ENCODE measurements around the gene SLC24A2. TPM values are rescaled to one million over a fixed set of nuclear protein-coding genes. Genes with fewer than 3 reads are reported as not detected.

The SLC24A2 gene
- total and polyA plus RNA-seq, 2 donors (not counting 3 experiments of a cell fraction or from before 2014, with no cell fraction given): not detected

DNA sequence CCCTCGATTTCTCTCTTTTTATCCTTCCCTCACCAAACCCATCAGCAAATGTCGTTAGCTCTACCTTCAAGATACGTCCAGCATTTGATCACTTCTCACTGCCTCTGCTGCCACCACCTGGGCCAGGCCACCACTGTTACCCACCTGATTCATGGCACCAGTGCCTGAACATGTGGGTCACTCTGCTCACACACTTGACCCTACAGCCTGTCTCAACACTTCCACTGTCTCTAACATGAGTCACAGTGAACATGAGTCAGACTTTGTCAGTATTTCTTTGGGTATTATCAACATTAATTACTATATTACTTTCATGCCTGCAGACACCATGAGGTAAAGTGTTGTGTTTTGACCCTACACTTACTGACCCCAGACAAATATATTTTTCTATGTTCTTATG is 19.6 kb downstream of the SLC24A2 start:
- no peaks in the 10 kb centered on the region for H3K9me3 ChIP-seq (replicated peaks; ENCODE audit: control insufficient read depth, insufficient read depth, low read length)
- no peaks in the 10 kb centered on the region for H3K36me3 ChIP-seq (ENCODE audit: control insufficient read depth in 2 of 2, extremely low read depth in 1 of 2, insufficient read depth in 2 of 2, low read length in 2 of 2)
- no peaks in the 10 kb centered on the region for H3K79me2 ChIP-seq (ENCODE audit: control insufficient read depth, insufficient read depth, low read length)
- no peak overlapping the region for H2AFZ ChIP-seq (ENCODE audit: low read depth, low read length)
- no peak overlapping the region for H3K4me3 ChIP-seq (replicated peaks in 1 of 3; ENCODE audit: insufficient read depth in 1 of 3, low read depth in 1 of 3, low read length in 3 of 3)
- POLR2A ChIA-PET: no interaction called here
- BruUV-seq (replicated peaks): no TSS peak
- H3K27me3 ChIP-seq (ENCODE audit: control insufficient read depth in 2 of 2, insufficient read depth in 2 of 2, low read length in 2 of 2): no peaks in the 10 kb centered on the region
- H4K20me1 ChIP-seq (replicated peaks; ENCODE audit: control insufficient read depth, extremely low read depth, insufficient read depth, low read length): no peaks in the 10 kb centered on the region
- H3K4me1 ChIP-seq (ENCODE audit: control insufficient read depth, extremely low read depth, insufficient read depth, low read length): no peaks in the 10 kb centered on the region
- CTCF ChIA-PET: no interaction called here
- H3K4me2 ChIP-seq (ENCODE audit: insufficient read depth, low read length): no peak overlapping the region
- intact Hi-C loops (cut with micrococcal nuclease) (no loop called here), dilution Hi-C loops (cut with MboI; ENCODE audit: extremely low pct_ligation_motif_present, low sequenced_read_pairs) (no loop called here)
- no peak overlapping the region for H3K9ac ChIP-seq (replicated peaks; ENCODE audit: extremely low read depth, insufficient read depth, low read length)
- no peak for FAIRE-seq
- TF ChIP-seq POLR2A (IDR thresholded peaks at IDR 0.05; ENCODE audit: low read depth, low read length) (no peak), FOS (IDR thresholded peaks at IDR 0.05; ENCODE audit: borderline replicate concordance, insufficient read depth, low read length) (peak; percentile 61), POLR2AphosphoS5 (IDR thresholded peaks at IDR 0.05; ENCODE audit: insufficient read depth, low read depth, low read length) (no peak), GATA2 (IDR thresholded peaks at IDR 0.05; ENCODE audit: insufficient read depth, insufficient read length, low read depth, low read length) (no peak), MAX (IDR thresholded peaks at IDR 0.05; ENCODE audit: insufficient read depth, insufficient read length) (no peak)
- H3K27ac ChIP-seq (ENCODE audit: insufficient read depth, low read depth, low read length): no peak overlapping the region
- no peak for DNase-seq (ENCODE audit: low read depth, low spot score)
- no peaks in the 10 kb centered on the region for H3K9me1 ChIP-seq (replicated peaks; ENCODE audit: control insufficient read depth, extremely low read depth, insufficient read depth, low read length)

DNA sequence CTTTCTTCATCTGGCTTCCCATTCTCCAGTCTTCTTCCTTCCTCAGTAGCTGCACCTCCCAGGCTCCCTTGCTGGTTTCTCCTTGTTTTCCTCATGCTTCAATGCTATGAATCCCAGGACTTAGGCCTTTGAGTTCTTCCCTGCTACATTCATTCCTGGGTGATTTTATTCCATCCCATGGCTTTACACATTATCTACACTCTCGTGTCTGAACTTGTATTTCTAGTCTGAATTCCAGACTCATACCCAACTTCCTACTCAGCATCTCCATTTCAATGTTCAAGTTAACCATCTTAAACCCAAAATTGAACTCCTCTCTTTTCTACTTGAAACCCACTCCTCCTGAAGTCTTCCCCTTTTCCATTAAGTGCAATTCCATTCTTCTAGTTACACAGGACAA is 20.0 kb downstream of the SLC24A2 start:
- H2AFZ ChIP-seq (ENCODE audit: low read depth, low read length): no peak overlapping the region
- no peak overlapping the region for H3K27ac ChIP-seq (ENCODE audit: insufficient read depth, low read depth, low read length)
- H3K4me1 ChIP-seq (ENCODE audit: control insufficient read depth, extremely low read depth, insufficient read depth, low read length): no peaks in the 10 kb centered on the region
- H3K9me1 ChIP-seq (replicated peaks; ENCODE audit: control insufficient read depth, extremely low read depth, insufficient read depth, low read length): no peaks in the 10 kb centered on the region
- dilution Hi-C loops (cut with MboI; ENCODE audit: extremely low pct_ligation_motif_present, low sequenced_read_pairs) (no loop called here), intact Hi-C loops (cut with micrococcal nuclease) (no loop called here)
- no peak overlapping the region for H3K4me2 ChIP-seq (ENCODE audit: insufficient read depth, low read length)
- no peak overlapping the region for H3K4me3 ChIP-seq (replicated peaks in 1 of 3; ENCODE audit: insufficient read depth in 1 of 3, low read depth in 1 of 3, low read length in 3 of 3)
- no peaks in the 10 kb centered on the region for H3K9me3 ChIP-seq (replicated peaks; ENCODE audit: control insufficient read depth, insufficient read depth, low read length)
- BruUV-seq (replicated peaks): no TSS peak
- no peak overlapping the region for H3K9ac ChIP-seq (replicated peaks; ENCODE audit: extremely low read depth, insufficient read depth, low read length)
- DNase-seq (ENCODE audit: low read depth, low spot score): no peak
- no peaks in the 10 kb centered on the region for H3K36me3 ChIP-seq (ENCODE audit: control insufficient read depth in 2 of 2, extremely low read depth in 1 of 2, insufficient read depth in 2 of 2, low read length in 2 of 2)
- POLR2A ChIA-PET: no interaction called here
- no peaks in the 10 kb centered on the region for H3K27me3 ChIP-seq (ENCODE audit: control insufficient read depth in 2 of 2, insufficient read depth in 2 of 2, low read length in 2 of 2)
- CTCF ChIA-PET: no interaction called here
- no peaks in the 10 kb centered on the region for H4K20me1 ChIP-seq (replicated peaks; ENCODE audit: control insufficient read depth, extremely low read depth, insufficient read depth, low read length)
- TF ChIP-seq MAX (IDR thresholded peaks at IDR 0.05; ENCODE audit: insufficient read depth, insufficient read length) (no peak), POLR2AphosphoS5 (IDR thresholded peaks at IDR 0.05; ENCODE audit: insufficient read depth, low read depth, low read length) (no peak), FOS (IDR thresholded peaks at IDR 0.05; ENCODE audit: borderline replicate concordance, insufficient read depth, low read length) (no peak)
- TF ChIP-seq, protein P1, sequence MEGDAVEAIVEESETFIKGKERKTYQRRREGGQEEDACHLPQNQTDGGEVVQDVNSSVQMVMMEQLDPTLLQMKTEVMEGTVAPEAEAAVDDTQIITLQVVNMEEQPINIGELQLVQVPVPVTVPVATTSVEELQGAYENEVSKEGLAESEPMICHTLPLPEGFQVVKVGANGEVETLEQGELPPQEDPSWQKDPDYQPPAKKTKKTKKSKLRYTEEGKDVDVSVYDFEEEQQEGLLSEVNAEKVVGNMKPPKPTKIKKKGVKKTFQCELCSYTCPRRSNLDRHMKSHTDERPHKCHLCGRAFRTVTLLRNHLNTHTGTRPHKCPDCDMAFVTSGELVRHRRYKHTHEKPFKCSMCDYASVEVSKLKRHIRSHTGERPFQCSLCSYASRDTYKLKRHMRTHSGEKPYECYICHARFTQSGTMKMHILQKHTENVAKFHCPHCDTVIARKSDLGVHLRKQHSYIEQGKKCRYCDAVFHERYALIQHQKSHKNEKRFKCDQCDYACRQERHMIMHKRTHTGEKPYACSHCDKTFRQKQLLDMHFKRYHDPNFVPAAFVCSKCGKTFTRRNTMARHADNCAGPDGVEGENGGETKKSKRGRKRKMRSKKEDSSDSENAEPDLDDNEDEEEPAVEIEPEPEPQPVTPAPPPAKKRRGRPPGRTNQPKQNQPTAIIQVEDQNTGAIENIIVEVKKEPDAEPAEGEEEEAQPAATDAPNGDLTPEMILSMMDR (IDR thresholded peaks at IDR 0.05; ENCODE audit: extremely low read depth in 1 of 2, insufficient read depth in 1 of 2, low read depth in 1 of 2, low read length in 2 of 2): no peak
- H3K79me2 ChIP-seq (ENCODE audit: control insufficient read depth, insufficient read depth, low read length): no peaks in the 10 kb centered on the region
- FAIRE-seq: no peak

Measured in endothelial cell of umbilical vein (primary cell).